Endothelial cell of umbilical vein (primary cell): ENCODE results near the gene WNT10A. TPM values are rescaled to one million over a fixed set of nuclear protein-coding genes. Genes with fewer than 3 reads are reported as not detected.

Experiments used
- BruUV-seq: library from RNA; stranded (reverse); fragments of 400-500 nt; replicated peaks from 2 replicates; lab custom pipeline; 2021; lab: Mats Ljungman, UMichigan
- CTCF ChIA-PET: fragments of 300-600, 350-600 bp; sonication (Branson Sonifier 250); formaldehyde crosslinking; loops from one replicate; lab custom pipeline; 2021; ENCODE audit warnings: antibody characterized with exemption, inconsistent platforms; lab: Charles Lee
- POLR2A ChIA-PET: fragments of 300-600, 350-600 bp; sonication (Branson Sonifier 250); formaldehyde crosslinking; loops from one replicate; lab custom pipeline; 2021; ENCODE audit warnings: antibody characterized with exemption, inconsistent platforms; lab: Charles Lee
- DNase-seq: peaks from one replicate; pipeline ENCODE4 v3.0.0-alpha.2; 2011; ENCODE audit warnings: low read depth, low spot score
- FAIRE-seq: peaks from 2 replicates; lab custom pipeline; 2011; peaks lifted over from hg19 to GRCh38; lab: Jason Lieb, UNC
- H2AFZ ChIP-seq: 2 replicates; pipeline ENCODE4 v1.6.0; 2012; ENCODE audit warnings: low read depth, low read length, control low read depth, inconsistent platforms
- H3K27ac ChIP-seq: 2 replicates; pipeline ENCODE4 v1.5.1; 2011; ENCODE audit warnings: low read depth, mild to moderate bottlenecking, control low read depth, low read length, moderate library complexity; ENCODE audit not compliant: insufficient read depth
- H3K27me3 ChIP-seq, 2 experiments: 2 replicates each; pipeline versions ENCODE4 v1.6.0 to v1.6.1; 2011; ENCODE audit warnings: low read length in 2 of 2, mixed read lengths in 1 of 2; ENCODE audit not compliant: control insufficient read depth in 2 of 2, insufficient read depth in 2 of 2
- H3K36me3 ChIP-seq, 2 experiments: 2 replicates in 1 of 2; 3 replicates in 1 of 2; pipeline ENCODE4 v1.5.1; 2011; ENCODE audit warnings: low read length in 2 of 2, mild to moderate bottlenecking in 1 of 2, moderate library complexity in 1 of 2; ENCODE audit not compliant: control insufficient read depth in 2 of 2, insufficient read depth in 2 of 2; ENCODE audit errors: extremely low read depth in 1 of 2
- H3K4me1 ChIP-seq: 3 replicates; pipeline ENCODE4 v1.5.1; 2011; ENCODE audit warnings: mild to moderate bottlenecking, low read length; ENCODE audit not compliant: control insufficient read depth, insufficient read depth; ENCODE audit errors: extremely low read depth
- H3K4me2 ChIP-seq: 2 replicates; pipeline ENCODE4 v1.6.1; 2011; ENCODE audit warnings: low read length, control low read depth, mixed read lengths; ENCODE audit not compliant: insufficient read depth
- H3K4me3 ChIP-seq, 3 experiments: fragments of 200-600 bp in 1 of 3; sonication (generic), shearing (Covaris generic) in 1 of 3; replicated peaks in 1 of 3; 2 replicates each; pipeline ENCODE4 v1.5.1; 2011 to 2016; ENCODE audit warnings: control low read depth in 3 of 3, low read length in 3 of 3, mild to moderate bottlenecking in 2 of 3, inconsistent platforms in 1 of 3, low read depth in 1 of 3, moderate library complexity in 1 of 3; ENCODE audit not compliant: insufficient read depth in 1 of 3
- H3K79me2 ChIP-seq: 2 replicates; pipeline ENCODE4 v1.6.0; 2012; ENCODE audit warnings: low read length, inconsistent platforms; ENCODE audit not compliant: control insufficient read depth, insufficient read depth
- H3K9ac ChIP-seq: replicated peaks from 2 replicates; pipeline ENCODE3; 2011; ENCODE audit warnings: low read length, control low read depth; ENCODE audit not compliant: insufficient read depth; ENCODE audit errors: extremely low read depth
- H3K9me1 ChIP-seq: replicated peaks from 3 replicates; pipeline ENCODE4 v1.6.0; 2011; ENCODE audit warnings: mild to moderate bottlenecking, low read length; ENCODE audit not compliant: control insufficient read depth, insufficient read depth; ENCODE audit errors: extremely low read depth
- H3K9me3 ChIP-seq: replicated peaks from 2 replicates; pipeline ENCODE4 v1.5.1; 2012; ENCODE audit warnings: low read length, inconsistent platforms; ENCODE audit not compliant: control insufficient read depth, insufficient read depth
- H4K20me1 ChIP-seq: replicated peaks from 2 replicates; pipeline ENCODE3; 2011; ENCODE audit warnings: mild to moderate bottlenecking, low read length; ENCODE audit not compliant: control insufficient read depth, insufficient read depth; ENCODE audit errors: extremely low read depth
- EZH2 ChIP-seq: IDR thresholded peaks from 2 replicates; pipeline ENCODE4 v1.6.1; 2012; ENCODE audit warnings: borderline replicate concordance, low read depth, mild to moderate bottlenecking, moderate library complexity, low read length, inconsistent platforms; ENCODE audit not compliant: severe bottlenecking
- GATA2 ChIP-seq: IDR thresholded peaks from 2 replicates; pipeline ENCODE4 v1.7.0; 2011; ENCODE audit warnings: low read depth, mild to moderate bottlenecking, moderate library complexity, mixed read lengths, low read length; ENCODE audit not compliant: insufficient read length, insufficient read depth
- JUN ChIP-seq: IDR thresholded peaks from 2 replicates; pipeline ENCODE4 v1.6.1; 2011; ENCODE audit warnings: borderline replicate concordance, low read depth; ENCODE audit not compliant: insufficient read length, insufficient read depth
- dilution Hi-C: fragments of 300-500 bp; cut with MboI; formaldehyde crosslinking; loops from one replicate; pipeline ENCODE4 v1.15.0; 2019; ENCODE audit warnings: low sequenced_read_pairs; ENCODE audit not compliant: extremely low pct_ligation_motif_present
- intact Hi-C: fragments of 100-400 bp; cut with micrococcal nuclease; formaldehyde crosslinking; loops from one replicate; pipeline ENCODE4 v1.10.0; 2022
- polyA plus RNA-seq, 4 experiments: library from polyadenylated mRNA; depleted of rRNA in 3 of 4; stranded (reverse) in 3 of 4; unstranded in 1 of 4; fragments of >200 nt; gene quantifications; 2 replicates each; pipeline versions ENCODE4 v1.2.1 to v1.2.3, GENCODE V29; 2011 to 2012; ENCODE audit warnings: missing spikeins in 1 of 4
- total RNA-seq: library from RNA; stranded (reverse); gene quantifications from 2 replicates; pipeline ENCODE4 v1.2.3, GENCODE V29; 2021

The WNT10A gene
- total and polyA plus RNA-seq, 2 donors (not counting 3 experiments of a cell fraction or from before 2014, with no cell fraction given), result not detected

DNA sequence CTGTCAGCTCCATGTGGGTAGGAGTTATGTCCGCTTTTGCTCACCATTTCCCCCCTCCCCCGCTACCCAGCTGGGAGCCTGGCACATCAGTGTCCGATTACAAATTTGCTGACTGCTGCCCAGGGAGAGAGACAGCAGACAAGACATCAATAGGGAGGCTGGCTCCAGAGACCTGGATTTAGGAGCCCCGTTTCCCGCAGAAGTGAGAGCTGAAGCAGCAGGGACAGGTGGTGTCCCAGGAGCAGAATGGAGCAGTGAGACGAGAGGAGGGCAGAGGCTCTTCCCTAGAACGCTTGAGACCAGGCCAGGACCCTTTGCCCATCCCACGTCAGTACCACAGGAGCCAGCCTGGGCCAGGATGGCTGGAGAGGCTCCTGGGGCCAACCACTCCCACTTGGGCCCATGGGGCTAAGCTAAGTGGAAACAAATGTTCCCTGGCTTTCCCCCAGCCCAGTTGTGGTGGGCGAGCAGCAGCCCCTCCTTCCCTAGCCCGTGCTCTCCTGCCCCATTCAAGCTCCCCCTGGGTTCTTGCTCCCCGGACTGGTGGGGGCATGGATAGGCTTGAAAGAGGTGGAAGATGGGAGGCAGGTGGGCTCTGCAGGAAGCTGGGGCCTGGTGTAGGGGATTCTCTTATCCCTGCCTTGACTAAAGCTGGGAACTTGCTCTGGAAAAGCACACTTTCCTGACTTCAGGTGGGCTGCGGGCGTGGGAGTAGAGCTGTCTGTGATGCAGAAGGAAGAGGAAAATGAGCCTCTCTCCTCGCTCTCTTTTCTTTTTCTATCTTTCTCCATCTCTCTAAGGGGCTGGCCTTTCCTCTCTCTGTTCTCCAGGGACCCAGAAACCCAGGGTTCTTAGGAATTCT, 25.1 kb upstream of the WNT10A start:
- intact Hi-C loops, result no loop called here
- H3K27ac ChIP-seq, result no peak overlapping the region

DNA sequence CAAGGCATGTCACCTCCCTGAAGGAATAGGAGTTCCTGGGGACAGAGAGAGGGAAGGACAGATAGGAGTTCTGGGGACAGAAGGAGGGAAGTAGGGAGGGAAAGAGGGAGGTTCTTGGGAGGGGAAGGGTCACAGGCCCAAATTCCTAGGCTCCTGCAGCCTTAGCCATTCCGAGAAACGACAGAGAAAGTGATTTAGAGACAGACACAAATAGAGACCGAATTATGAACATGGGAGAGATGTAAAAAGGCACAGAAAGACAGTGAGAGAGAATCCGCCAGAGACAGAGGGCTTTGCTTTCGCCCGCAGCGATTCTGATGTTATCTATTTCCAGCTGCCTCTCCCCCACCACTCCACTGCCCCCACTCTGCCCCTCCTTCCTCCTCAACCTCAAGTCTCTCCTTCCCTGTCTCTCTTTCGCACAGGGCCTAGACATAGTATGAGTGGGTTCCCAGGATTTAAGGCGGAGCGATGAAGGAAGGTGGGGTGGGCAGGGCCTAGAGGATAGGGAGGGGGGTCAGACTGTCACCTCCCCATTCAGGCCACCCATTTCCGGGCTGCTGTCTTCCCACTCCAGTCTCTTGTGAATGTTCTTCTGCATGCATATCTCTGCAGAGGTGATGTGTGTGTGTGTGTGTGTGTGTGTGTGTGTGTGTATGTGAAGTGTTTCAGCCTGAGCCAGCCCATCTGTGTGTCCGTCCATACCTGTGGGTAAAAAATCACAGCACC, 24.3 kb upstream of the WNT10A start:
- peaks cover 73 to 75% of the 10 kb centered on the region in 2 experiments for H3K27me3 ChIP-seq
- no peak for DNase-seq
- intact Hi-C loops, result no loop called here

More for the DNA sequence above, 25.1 kb upstream of the WNT10A start:
- H3K9me3 ChIP-seq, result no peaks in the 10 kb centered on the region
- H2AFZ ChIP-seq, result no peak overlapping the region
- H3K9ac ChIP-seq, result no peak overlapping the region
- H3K4me1 ChIP-seq, result no peaks in the 10 kb centered on the region
- H3K4me2 ChIP-seq, result no peak overlapping the region
- no peaks in the 10 kb centered on the region for H3K9me1 ChIP-seq
- FAIRE-seq, result no peak
- H3K79me2 ChIP-seq, result no peaks in the 10 kb centered on the region
- dilution Hi-C loops, result no loop called here
- peaks cover 67 to 68% of the 10 kb centered on the region in 2 experiments for H3K27me3 ChIP-seq
- no peak overlapping the region for H3K4me3 ChIP-seq
- POLR2A ChIA-PET, result no interaction called here
- CTCF ChIA-PET, result interaction anchor here (0.7 to 1.5 kb wide), 5 partner anchors 21 to 124 kb away, joined by 3 to 5 read pairs (median 3); no protein-coding TSS in a partner anchor
- BruUV-seq, result no TSS peak
- no peaks in the 10 kb centered on the region for H3K36me3 ChIP-seq
- TF ChIP-seq JUN, result no peak
- TF ChIP-seq EZH2, result peak; percentile 61
- no peak for DNase-seq
- no peaks in the 10 kb centered on the region for H4K20me1 ChIP-seq

More for the DNA sequence above, 24.3 kb upstream of the WNT10A start:
- BruUV-seq, result no TSS peak
- Histone ChIP-seq H3K4me1 (no peaks in the 10 kb centered on the region), H4K20me1 (no peaks in the 10 kb centered on the region), H3K9me1 (no peaks in the 10 kb centered on the region), H3K4me2 (no peak overlapping the region), H3K9ac (no peak overlapping the region), H3K4me3 (no peak overlapping the region), H3K79me2 (no peaks in the 10 kb centered on the region), H3K27ac (no peak overlapping the region), H2AFZ (no peak overlapping the region), H3K9me3 (no peaks in the 10 kb centered on the region), H3K36me3 (no peaks in the 10 kb centered on the region)
- CTCF ChIA-PET, result interaction anchor here (0.7 to 1.5 kb wide), 4 partner anchors 20 to 124 kb away, joined by 3 to 5 read pairs (median 3); no protein-coding TSS in a partner anchor
- POLR2A ChIA-PET, result no interaction called here
- no peak for FAIRE-seq
- dilution Hi-C loops, result no loop called here
- TF ChIP-seq EZH2 (peak; percentile 33), GATA2 (no peak)
